Measurements from ENCODE around the gene ATP6V1C2. TPM values are rescaled to one million over a fixed set of nuclear protein-coding genes. Genes with fewer than 3 reads are reported as not detected.

Gene ATP6V1C2
- total and polyA plus RNA-seq, 8 donors = 0.06 to 2.0 (median 0.34) TPM; not detected in 1

- 69 to 71% methylated on average over 22 of the region's 22 CpGs for WGBS, 2 donors
- no peaks in the 10 kb centered on the region for H3K36me3 ChIP-seq
- no peak for ATAC-seq
- H3K4me1 ChIP-seq = no peaks in the 10 kb centered on the region
- H3K27ac ChIP-seq = no peak overlapping the region
- DNase-seq = peak in 1 of 6 donors; percentile 35
- no peaks in the 10 kb centered on the region for H3K27me3 ChIP-seq
- intact Hi-C loops (cut with DNase I) = no loop called here
- FAIRE-seq = no peak
- no peak overlapping the region for H3K4me3 ChIP-seq
- H3K9me3 ChIP-seq = no peaks in the 10 kb centered on the region
- TF ChIP-seq, protein P1, sequence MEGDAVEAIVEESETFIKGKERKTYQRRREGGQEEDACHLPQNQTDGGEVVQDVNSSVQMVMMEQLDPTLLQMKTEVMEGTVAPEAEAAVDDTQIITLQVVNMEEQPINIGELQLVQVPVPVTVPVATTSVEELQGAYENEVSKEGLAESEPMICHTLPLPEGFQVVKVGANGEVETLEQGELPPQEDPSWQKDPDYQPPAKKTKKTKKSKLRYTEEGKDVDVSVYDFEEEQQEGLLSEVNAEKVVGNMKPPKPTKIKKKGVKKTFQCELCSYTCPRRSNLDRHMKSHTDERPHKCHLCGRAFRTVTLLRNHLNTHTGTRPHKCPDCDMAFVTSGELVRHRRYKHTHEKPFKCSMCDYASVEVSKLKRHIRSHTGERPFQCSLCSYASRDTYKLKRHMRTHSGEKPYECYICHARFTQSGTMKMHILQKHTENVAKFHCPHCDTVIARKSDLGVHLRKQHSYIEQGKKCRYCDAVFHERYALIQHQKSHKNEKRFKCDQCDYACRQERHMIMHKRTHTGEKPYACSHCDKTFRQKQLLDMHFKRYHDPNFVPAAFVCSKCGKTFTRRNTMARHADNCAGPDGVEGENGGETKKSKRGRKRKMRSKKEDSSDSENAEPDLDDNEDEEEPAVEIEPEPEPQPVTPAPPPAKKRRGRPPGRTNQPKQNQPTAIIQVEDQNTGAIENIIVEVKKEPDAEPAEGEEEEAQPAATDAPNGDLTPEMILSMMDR (IDR thresholded peaks at IDR 0.05) = no peak
Observed at GRCh38 chr2:10770956-10771750, 49.7 kb downstream of the ATP6V1C2 start.

- 84 to 92% methylated on average over 13 of the region's 13 CpGs for WGBS, 2 donors
- Histone ChIP-seq H3K27ac (no peak overlapping the region), H3K4me1 (no peaks in the 10 kb centered on the region), H3K36me3 (no peaks in the 10 kb centered on the region), H3K4me3 (no peak overlapping the region), H3K9me3 (no peaks in the 10 kb centered on the region), H3K27me3 (no peaks in the 10 kb centered on the region)
- FAIRE-seq (no peak), ATAC-seq (no peak), DNase-seq (peak in 1 of 6 donors; percentile 36)
- TF ChIP-seq, protein P1 (IDR thresholded peaks at IDR 0.05) = no peak
- intact Hi-C loops (cut with DNase I) = no loop called here
Observed at GRCh38 chr2:10771786-10772185, 50.4 kb downstream of the ATP6V1C2 start.

GRCh38 chr2:10772201-10772867, 50.9 kb downstream of the ATP6V1C2 start:
- peak in 1 of 6 donors; percentile 42 for DNase-seq
- TF ChIP-seq, protein P1 (IDR thresholded peaks at IDR 0.05) = no peak

GRCh38 chr2:10772868-10773215, 51.4 kb downstream of the ATP6V1C2 start:
- H3K27me3 ChIP-seq = no peaks in the 10 kb centered on the region
- TF ChIP-seq, protein P1 (IDR thresholded peaks at IDR 0.05) = no peak
- intact Hi-C loops (cut with DNase I) = no loop called here
- DNase-seq (no peak), FAIRE-seq (no peak), ATAC-seq (no peak)
- WGBS, 2 donors = 77 to 84% methylated on average over 13 of the region's 13 CpGs
- H3K9me3 ChIP-seq = no peaks in the 10 kb centered on the region
- no peak overlapping the region for H3K4me3 ChIP-seq
- H3K27ac ChIP-seq = no peak overlapping the region
- no peaks in the 10 kb centered on the region for H3K4me1 ChIP-seq
- peaks cover 0 to 1% (median 0%) of the 10 kb centered on the region in 3 donors for H3K36me3 ChIP-seq

More at GRCh38 chr2:10772201-10772867, 50.9 kb downstream of the ATP6V1C2 start:
- H3K4me1 ChIP-seq = no peaks in the 10 kb centered on the region
- H3K27ac ChIP-seq = no peak overlapping the region
- no peak overlapping the region for H3K4me3 ChIP-seq
- H3K27me3 ChIP-seq = no peaks in the 10 kb centered on the region
- FAIRE-seq (no peak), ATAC-seq (no peak)
- H3K36me3 ChIP-seq = no peaks in the 10 kb centered on the region
- 79 to 83% methylated on average over 12 of the region's 12 CpGs for WGBS, 2 donors
- intact Hi-C loops (cut with DNase I) = no loop called here
- no peaks in the 10 kb centered on the region for H3K9me3 ChIP-seq
